Parathyroid adenoma (tissue), 2 donors: ENCODE results near the gene GMNN.

Source experiments
- H2AFZ ChIP-seq: fragments of 300-600 bp; sonication (generic); one replicate; pipeline ENCODE4 v1.7.0; 2017; ENCODE audit warnings: antibody characterized with exemption, mild to moderate bottlenecking
- H3K27ac ChIP-seq: fragments of 300-600 bp; sonication (generic); one replicate; pipeline ENCODE4 v1.7.0; 2017
- H3K27me3 ChIP-seq: fragments of 300-600 bp; sonication (generic); one replicate; pipeline ENCODE4 v1.7.0; 2017; ENCODE audit warnings: low read length; ENCODE audit not compliant: control insufficient read depth, insufficient read depth
- H3K36me3 ChIP-seq: fragments of 300-600 bp; sonication (generic); one replicate; pipeline ENCODE4 v1.7.0; 2017; ENCODE audit warnings: low read length; ENCODE audit not compliant: control insufficient read depth, insufficient read depth
- H3K4me1 ChIP-seq: fragments of 300-600 bp; sonication (generic); one replicate; pipeline ENCODE4 v1.7.0; 2017; ENCODE audit warnings: control low read depth
- H3K4me2 ChIP-seq: fragments of 300-600 bp; sonication (generic); one replicate; pipeline ENCODE4 v1.7.0; 2017; ENCODE audit warnings: low read length
- H3K4me3 ChIP-seq: fragments of 300-600 bp; sonication (generic); one replicate; pipeline ENCODE4 v1.7.0; 2017; ENCODE audit warnings: low read depth, low read length
- H3K79me2 ChIP-seq: fragments of 300-600 bp; sonication (generic); one replicate; pipeline ENCODE4 v1.7.0; 2017; ENCODE audit warnings: control low read depth
- H3K9ac ChIP-seq: fragments of 300-600 bp; sonication (generic); one replicate; pipeline ENCODE4 v1.7.0; 2017; ENCODE audit warnings: mild to moderate bottlenecking
- H3K9me3 ChIP-seq: fragments of 300-600 bp; sonication (generic); one replicate; pipeline ENCODE4 v1.7.0; 2017; ENCODE audit warnings: low read length; ENCODE audit not compliant: control insufficient read depth
- CTCF ChIP-seq: fragments of 300-600 bp; sonication (generic); IDR thresholded peaks from one replicate; pipeline ENCODE4 v1.7.0; 2017; ENCODE audit warnings: antibody characterized with exemption, mild to moderate bottlenecking
- donor health status: primary hyperparathyroidism.

GMNN gene

GRCh38 chr6:24802271-24803059 is 27.7 kb downstream of the GMNN start:
- Histone ChIP-seq H3K4me1 (peaks cover 4% of the 10 kb centered on the region), H2AFZ (no peak overlapping the region), H3K9ac (no peak overlapping the region), H3K79me2 (no peaks in the 10 kb centered on the region), H3K27ac (no peak overlapping the region), H3K36me3 (no peaks in the 10 kb centered on the region), H3K4me2 (no peak overlapping the region), H3K4me3 (no peak overlapping the region), H3K9me3 (no peaks in the 10 kb centered on the region), H3K27me3 (no peaks in the 10 kb centered on the region)
- no peak for TF ChIP-seq CTCF

- no peak for TF ChIP-seq CTCF
- no peaks in the 10 kb centered on the region for H3K9me3 ChIP-seq
- no peak overlapping the region for H3K27ac ChIP-seq
- no peaks in the 10 kb centered on the region for H3K4me1 ChIP-seq
- no peaks in the 10 kb centered on the region for H3K36me3 ChIP-seq
- H2AFZ ChIP-seq = no peak overlapping the region
- no peak overlapping the region for H3K4me2 ChIP-seq
- H3K27me3 ChIP-seq = no peaks in the 10 kb centered on the region
- H3K4me3 ChIP-seq = no peak overlapping the region
- H3K9ac ChIP-seq = no peak overlapping the region
- no peaks in the 10 kb centered on the region for H3K79me2 ChIP-seq
Measured at GRCh38 chr6:24807584-24807983, 32.8 kb downstream of the GMNN start.

GRCh38 chr6:24809728-24810127 is 35.0 kb downstream of the GMNN start:
- TF ChIP-seq CTCF = no peak

GRCh38 chr6:24818346-24818745 is 43.6 kb downstream of the GMNN start:
- Histone ChIP-seq H3K27me3 (no peaks in the 10 kb centered on the region), H3K4me2 (no peak overlapping the region), H3K9ac (no peak overlapping the region), H3K9me3 (no peaks in the 10 kb centered on the region), H3K4me3 (no peak overlapping the region), H2AFZ (no peak overlapping the region), H3K36me3 (no peaks in the 10 kb centered on the region), H3K79me2 (no peaks in the 10 kb centered on the region), H3K27ac (no peak overlapping the region), H3K4me1 (no peaks in the 10 kb centered on the region)
- TF ChIP-seq CTCF = no peak

More at GRCh38 chr6:24809728-24810127, 35.0 kb downstream of the GMNN start:
- H3K36me3 ChIP-seq = no peaks in the 10 kb centered on the region
- no peaks in the 10 kb centered on the region for H3K79me2 ChIP-seq
- no peak overlapping the region for H3K27ac ChIP-seq
- no peaks in the 10 kb centered on the region for H3K4me1 ChIP-seq
- no peak overlapping the region for H3K4me2 ChIP-seq
- no peak overlapping the region for H3K9ac ChIP-seq
- H3K9me3 ChIP-seq = no peaks in the 10 kb centered on the region
- H3K27me3 ChIP-seq = no peaks in the 10 kb centered on the region
- no peak overlapping the region for H3K4me3 ChIP-seq
- H2AFZ ChIP-seq = no peak overlapping the region
